GM12878 (cell line): ENCODE measurements around the gene HIVEP3. TPM values are rescaled to one million over a fixed set of nuclear protein-coding genes. Genes with fewer than 3 reads are reported as not detected.

Experiments
- ATAC-seq: fragments of 200-7000 bp; cut with Tn5 transposase; 3 replicates; pipeline ENCODE4 v1.9.1; 2020; ENCODE audit warnings: mild to moderate bottlenecking, moderate library complexity
- BruUV-seq: library from RNA; stranded (reverse); fragments of 400-500 nt; replicated peaks from 2 replicates; lab custom pipeline; 2021; lab: Mats Ljungman, UMichigan
- CTCF ChIA-PET: fragments of 300-600 bp; sonication (Branson Sonifier 250); formaldehyde crosslinking; extraction: SDS; loops from one replicate; lab custom pipeline; 2021; ENCODE audit warnings: inconsistent platforms; lab: Yijun Ruan, JAX
- POLR2A ChIA-PET: fragments of 350-600 bp; formaldehyde crosslinking; extraction: SDS; loops from one replicate; lab custom pipeline; 2021; ENCODE audit warnings: inconsistent platforms; lab: Charles Lee
- RAD21 ChIA-PET: fragments of 300-600 bp; sonication (Branson Sonifier 250); formaldehyde crosslinking; loops from one replicate; lab custom pipeline; 2023; ENCODE audit warnings: antibody characterized with exemption; ENCODE audit not compliant: unreplicated experiment; lab: Charles Lee
- SMC1A ChIA-PET: fragments of 300-600 bp; sonication (Branson Sonifier 250); formaldehyde crosslinking; loops from one replicate; lab custom pipeline; 2023; ENCODE audit not compliant: unreplicated experiment, uncharacterized antibody; lab: Charles Lee
- DNase-seq: peaks from one replicate; pipeline ENCODE4 v3.0.0-alpha.2; 2011; ENCODE audit warnings: low read depth, low spot score
- FAIRE-seq: peaks from 3 replicates; lab custom pipeline; 2011; peaks lifted over from hg19 to GRCh38; lab: Jason Lieb, UNC
- H2AFZ ChIP-seq: 2 replicates; pipeline ENCODE4 v1.6.0; 2011; ENCODE audit warnings: low read depth, low read length, control low read depth; ENCODE audit not compliant: control insufficient read depth
- H3K27ac ChIP-seq: 2 replicates; pipeline ENCODE4 v1.5.1; 2011; ENCODE audit warnings: control low read depth; ENCODE audit not compliant: control insufficient read depth, insufficient read depth
- H3K27me3 ChIP-seq, 2 experiments: replicated peaks in 1 of 2; 2 replicates each; pipeline versions ENCODE4 v1.6.0 to v1.6.1; 2011; ENCODE audit warnings: low read length in 1 of 2; ENCODE audit not compliant: control insufficient read depth in 2 of 2, insufficient read depth in 2 of 2
- H3K36me3 ChIP-seq, 2 experiments: 2 replicates each; pipeline ENCODE4 v1.5.1; 2011; ENCODE audit warnings: low read length in 1 of 2; ENCODE audit not compliant: control insufficient read depth in 2 of 2, insufficient read depth in 2 of 2
- H3K4me1 ChIP-seq: 2 replicates; pipeline ENCODE4 v1.6.1; 2011; ENCODE audit warnings: mild to moderate bottlenecking, low read length, moderate library complexity, mixed read lengths; ENCODE audit not compliant: control insufficient read depth, insufficient read depth
- H3K4me2 ChIP-seq: 2 replicates; pipeline ENCODE4 v1.6.0; 2011; ENCODE audit warnings: control low read depth; ENCODE audit not compliant: control insufficient read depth, insufficient read depth
- H3K4me3 ChIP-seq: fragments of 200-600 bp; sonication (generic); 2 replicates; pipeline ENCODE4 v1.5.1; 2016
- H3K79me2 ChIP-seq: 2 replicates; pipeline ENCODE4 v1.6.0; 2011; ENCODE audit warnings: low read length; ENCODE audit not compliant: control insufficient read depth, insufficient read depth
- H3K9ac ChIP-seq: 2 replicates; pipeline ENCODE4 v1.8.0; 2011; ENCODE audit warnings: low read length, control low read depth, mixed read lengths; ENCODE audit not compliant: control insufficient read depth, insufficient read depth
- H3K9me3 ChIP-seq: replicated peaks from 3 replicates; pipeline ENCODE4 v1.5.1; 2011; ENCODE audit warnings: mild to moderate bottlenecking, low read length; ENCODE audit not compliant: control insufficient read depth, insufficient read depth
- H4K20me1 ChIP-seq: 2 replicates; pipeline ENCODE4 v1.6.0; 2011; ENCODE audit not compliant: control insufficient read depth, insufficient read depth
- CBX5 ChIP-seq: sonication (generic); IDR thresholded peaks from 2 replicates; pipeline ENCODE4 v1.6.1; 2016; ENCODE audit warnings: low read depth, moderate library complexity, mild to moderate bottlenecking, inconsistent platforms
- CTCF ChIP-seq, 3 experiments: IDR thresholded peaks in 2 of 3; conservative IDR thresholded peaks in 1 of 3; 2 replicates each; pipeline ENCODE4 v1.5.1; 2011; ENCODE audit warnings: low read depth in 3 of 3, low read length in 3 of 3, mild to moderate bottlenecking in 3 of 3, control low read depth in 2 of 3, moderate library complexity in 2 of 3, inconsistent platforms in 1 of 3, mixed read lengths in 1 of 3; ENCODE audit not compliant: control insufficient read depth in 2 of 3, insufficient read depth in 1 of 3; ENCODE audit errors: extremely low read depth in 1 of 3
- IRF3 ChIP-seq: fragments of 450-650 bp; IDR thresholded peaks from 2 replicates; pipeline ENCODE4 v1.6.1; 2014; ENCODE audit warnings: mild to moderate bottlenecking
- MYC ChIP-seq: IDR thresholded peaks from 2 replicates; pipeline ENCODE4 v1.6.1; 2011; ENCODE audit warnings: mild to moderate bottlenecking, low read length, moderate library complexity, inconsistent platforms; ENCODE audit not compliant: insufficient read depth, insufficient replicate concordance, insufficient read length, severe bottlenecking
- PAX5 ChIP-seq: IDR thresholded peaks from 2 replicates; pipeline ENCODE4 v1.6.1; 2011; ENCODE audit warnings: low read depth, low read length, borderline replicate concordance
- POU2F2 ChIP-seq: IDR thresholded peaks from 3 replicates; pipeline ENCODE4 v1.6.1; 2011; ENCODE audit warnings: low read depth, mild to moderate bottlenecking, low read length, borderline replicate concordance
- ZNF217 ChIP-seq: fragments of 450-650 bp; IDR thresholded peaks from 2 replicates; pipeline ENCODE4 v1.6.1; 2017; ENCODE audit warnings: antibody characterized with exemption, mild to moderate bottlenecking
- WGBS: methylation state at CpG from one replicate; pipeline ENCODE4 v1.1.6; 2016; ENCODE audit warnings: low lambda C conversion rate; ENCODE audit not compliant: insufficient replicate concordance, insufficient coverage; ENCODE audit errors: missing lambda C conversion rate; 5-methylcytosine and 5-hydroxymethylcytosine counted together
- in situ Hi-C: fragments of 300-500 bp; cut with MboI; formaldehyde crosslinking; loops from 9 replicates; pipeline ENCODE4 v1.14.3; 2018; ENCODE audit warnings: mixed read lengths
- intact Hi-C: fragments of 100-400 bp; cut with micrococcal nuclease; formaldehyde crosslinking; loops from one replicate; pipeline ENCODE4 v1.14.2; 2022; ENCODE audit not compliant: unreplicated experiment
- polyA plus RNA-seq, 11 experiments: library from polyadenylated mRNA; depleted of rRNA in 4 of 11; unstranded in 6 of 11; stranded (reverse) in 5 of 11; fragments of >200 nt; fragmentation: Nextera tagmentation in 4 of 11; fragmentation: Illumina TruSeq in 1 of 11; extraction: Ambion mirVana in 4 of 11; extraction: Trizol in 1 of 11; gene quantifications; 1 replicate in 1 of 11; 2 replicates in 10 of 11; pipeline versions ENCODE4 v1.2.1 to v1.2.3, GENCODE V29; 2011 to 2016; ENCODE audit warnings: inconsistent platforms in 2 of 11, missing spikeins in 2 of 11, low read depth in 1 of 11
- total RNA-seq, 4 experiments: library from RNA; depleted of rRNA in 3 of 4; stranded (reverse); fragments of >200 nt in 3 of 4; fragmentation: Illumina TruSeq in 1 of 4; extraction: Trizol in 1 of 4; gene quantifications; 2 replicates each; pipeline versions ENCODE4 v1.2.1 to v1.2.3, GENCODE V29; 2013 to 2021

HIVEP3 gene
- total and polyA plus RNA-seq, 10 of the 15 experiments (the other 5 are each of a cell fraction or from before 2014, with no cell fraction given), result 1.8 to 13.6 (median 3.8) TPM

- TF ChIP-seq CTCF (IDR thresholded peaks at IDR 0.05 in 2 of 3, conservative IDR thresholded peaks at IDR 0.05 in 1 of 3; ENCODE audit: control insufficient read depth in 2 of 3, extremely low read depth in 1 of 3, insufficient read depth in 1 of 3, low read depth in 3 of 3, low read length in 3 of 3) (no peak), CBX5 (no peak), IRF3 (no peak), PAX5 (no peak), ZNF217 (no peak)
- TF ChIP-seq, all 136 proteins: peak for 0
These were observed 4.2 kb downstream of the HIVEP3 start (continued) for GRCh38 chr1:41914516-41914915.

- SMC1A ChIA-PET, result interaction anchor here (0.9 to 1.6 kb wide), 4 partner anchors 8 to 41 kb away, joined by 3 to 6 read pairs (median 5); no protein-coding TSS in a partner anchor
- Histone ChIP-seq H3K4me2 (no peak overlapping the region), H4K20me1 (no peaks in the 10 kb centered on the region), H2AFZ (no peak overlapping the region), H3K4me1 (peaks cover 4% of the 10 kb centered on the region), H3K27ac (no peak overlapping the region), H3K36me3 (no peaks in the 10 kb centered on the region), H3K9ac (no peak overlapping the region), H3K9me3 (no peaks in the 10 kb centered on the region; the same call in 2 of the 3 replicates), H3K27me3 (no peaks in the 10 kb centered on the region), H3K79me2 (no peaks in the 10 kb centered on the region), H3K4me3 (no peak overlapping the region)
- CTCF ChIA-PET, result interaction anchor here (0.6 to 1.5 kb wide), 3 partner anchors 8 to 30 kb away, joined by 3 to 4 read pairs (median 3); no protein-coding TSS in a partner anchor
- intact Hi-C loops, result loop anchor here (10.0 kb wide), 1 partner anchor 122 kb away; no protein-coding TSS in a partner anchor
- no peak for DNase-seq
- POLR2A ChIA-PET, result no interaction called here
- in situ Hi-C loops, result no loop called here
- RAD21 ChIA-PET, result interaction anchor here (1.7 kb wide), 1 partner anchor 22 kb away, joined by 3 read pairs; no protein-coding TSS in a partner anchor
- ATAC-seq, result no peak
- TF ChIP-seq MYC (no peak), POU2F2 (no peak)
- no peak for FAIRE-seq
- WGBS, result 0% methylated on average over 1 of the region's 1 CpG
- no TSS peak for BruUV-seq
These were observed 5.7 kb downstream of the HIVEP3 start for GRCh38 chr1:41913014-41913413.
